ENCODE results near the gene ATP5F1E.

DNA sequence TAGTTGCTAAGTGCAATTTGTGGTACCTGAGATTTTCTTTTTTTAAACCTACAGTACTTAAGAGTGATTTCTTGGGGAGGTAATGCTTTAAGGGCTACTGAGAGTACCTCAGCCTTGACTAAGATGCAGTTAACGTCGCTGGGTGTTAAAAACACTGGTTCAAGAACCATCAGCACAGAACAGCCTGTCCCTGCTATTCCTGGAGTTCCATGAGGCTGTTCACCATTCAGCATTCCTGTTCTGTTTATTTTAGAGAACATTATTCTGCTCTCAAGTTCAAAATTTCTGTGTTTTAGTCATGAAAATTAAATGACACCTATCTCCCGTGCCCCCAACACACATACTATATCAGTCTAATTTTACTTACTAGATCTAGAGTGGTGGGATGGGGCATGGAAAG, 12.2 kb upstream of the ATP5F1E start:
- TF ChIP-seq CTCF (conservative IDR thresholded peaks at IDR 0.05; ENCODE audit: low read depth, low read length) (no peak), POLR2A (IDR thresholded peaks at IDR 0.05; ENCODE audit: low read depth, low read length) (no peak), MAFK (IDR thresholded peaks at IDR 0.05; ENCODE audit: low read depth, low read length) (no peak), SMC3 (IDR thresholded peaks at IDR 0.05; ENCODE audit: low read depth, low read length) (no peak), USF2 (IDR thresholded peaks at IDR 0.05; ENCODE audit: low read depth, low read length) (no peak)
